GM23248 (cell line): Measurements from ENCODE around the gene POLN. TPM values are rescaled to one million over a fixed set of nuclear protein-coding genes. Genes with fewer than 3 reads are reported as not detected.

Experiments
- DNase-seq: peaks from one replicate; pipeline ENCODE4 v3.0.0-alpha.2; 2015
- H2AFZ ChIP-seq: fragments of 200-600 bp; sonication (generic); 2 replicates; pipeline ENCODE4 v1.6.1; 2016; ENCODE audit warnings: antibody characterized with exemption
- H3F3A ChIP-seq: fragments of 200-600 bp; sonication (generic); 2 replicates; pipeline ENCODE4 v1.6.1; 2016; ENCODE audit warnings: mild to moderate bottlenecking, antibody characterized with exemption, mixed run types; ENCODE audit not compliant: insufficient read depth
- H3K27ac ChIP-seq: fragments of 200-600 bp; sonication (generic); 2 replicates; pipeline ENCODE4 v1.5.1; 2016; ENCODE audit warnings: mild to moderate bottlenecking
- H3K27me3 ChIP-seq: fragments of 200-600 bp; sonication (generic); replicated peaks from 2 replicates; pipeline ENCODE4 v1.6.1; 2016; ENCODE audit warnings: mild to moderate bottlenecking; ENCODE audit not compliant: insufficient read depth
- H3K36me3 ChIP-seq: fragments of 200-600 bp; sonication (generic); 2 replicates; pipeline ENCODE4 v1.6.1; 2016; ENCODE audit warnings: low read depth, mild to moderate bottlenecking
- H3K4me1 ChIP-seq: fragments of 200-600 bp; sonication (generic); 2 replicates; pipeline ENCODE4 v1.6.1; 2016; ENCODE audit warnings: mild to moderate bottlenecking; ENCODE audit not compliant: insufficient read depth
- H3K4me2 ChIP-seq: fragments of 200-600 bp; sonication (generic); one replicate; pipeline ENCODE4 v1.6.1; 2016; ENCODE audit warnings: mild to moderate bottlenecking; ENCODE audit not compliant: unreplicated experiment
- H3K4me3 ChIP-seq: fragments of 200-600 bp; sonication (generic); 2 replicates; pipeline ENCODE4 v1.5.1; 2016; ENCODE audit warnings: mild to moderate bottlenecking
- H3K79me2 ChIP-seq: fragments of 200-600 bp; sonication (generic); 2 replicates; pipeline ENCODE4 v1.6.1; 2016; ENCODE audit warnings: mild to moderate bottlenecking; ENCODE audit not compliant: insufficient read depth
- H3K9ac ChIP-seq: fragments of 200-600 bp; sonication (generic); 2 replicates; pipeline ENCODE4 v1.6.1; 2016; ENCODE audit warnings: mild to moderate bottlenecking
- H3K9me2 ChIP-seq: fragments of 200-600 bp; sonication (generic); 2 replicates; pipeline ENCODE4 v1.6.1; 2016; ENCODE audit warnings: mixed run types, mild to moderate bottlenecking, moderate library complexity; ENCODE audit not compliant: insufficient read depth
- H3K9me3 ChIP-seq: fragments of 200-600 bp; sonication (generic); one replicate; pipeline ENCODE4 v1.6.1; 2017; ENCODE audit warnings: low read depth
- H4K20me1 ChIP-seq: fragments of 200-600 bp; sonication (generic); 2 replicates; pipeline ENCODE4 v1.6.0; 2016; ENCODE audit not compliant: insufficient read depth
- EZH2 ChIP-seq: fragments of 200-600 bp; sonication (generic); IDR thresholded peaks from 2 replicates; pipeline ENCODE4 v1.6.1; 2018; ENCODE audit warnings: antibody characterized with exemption, mild to moderate bottlenecking; ENCODE audit not compliant: insufficient read depth, poor library complexity, severe bottlenecking
- EZH2phosphoT487 ChIP-seq: fragments of 200-600 bp; sonication (generic); IDR thresholded peaks from 2 replicates; pipeline ENCODE4 v1.6.1; 2018; ENCODE audit warnings: antibody characterized with exemption, moderate library complexity, mild to moderate bottlenecking, low read depth; ENCODE audit not compliant: insufficient read depth
- WGBS, 2 experiments: methylation state at CpG; one replicate each; pipeline ENCODE4 v1.1.6; 2015 to 2017; ENCODE audit warnings: low lambda C conversion rate in 2 of 2, low coverage in 1 of 2; ENCODE audit errors: missing lambda C conversion rate in 2 of 2; 5-methylcytosine and 5-hydroxymethylcytosine counted together
- in situ Hi-C: fragments of 300-500 bp; cut with MboI; formaldehyde crosslinking; loops from 2 replicates; pipeline ENCODE4 v1.15.0; 2020
- polyA plus RNA-seq: library from polyadenylated mRNA; unstranded; fragments of >200 nt; fragmentation: Nextera tagmentation; extraction: Ambion mirVana; gene quantifications from 2 replicates; pipeline ENCODE4 v1.2.1, GENCODE V29; 2016
- total RNA-seq: library from RNA; depleted of rRNA; stranded (reverse); fragments of >200 nt; shearing (Covaris generic); gene quantifications from 2 replicates; pipeline ENCODE4 v1.2.3, GENCODE V29; 2014

Gene POLN
- total and polyA plus RNA-seq, 2 experiments from 2014 or later, result 1.6 to 3.9 TPM

- Histone ChIP-seq H3K9ac (no peak overlapping the region), H3K36me3 (no peaks in the 10 kb centered on the region), H3K79me2 (no peaks in the 10 kb centered on the region), H3F3A (no peaks in the 10 kb centered on the region), H3K4me2 (no peak overlapping the region), H3K9me3 (no peaks in the 10 kb centered on the region), H3K27me3 (no peaks in the 10 kb centered on the region), H3K4me1 (no peaks in the 10 kb centered on the region), H3K4me3 (no peak overlapping the region), H4K20me1 (no peaks in the 10 kb centered on the region), H3K27ac (no peak overlapping the region), H2AFZ (no peak overlapping the region), H3K9me2 (no peaks in the 10 kb centered on the region)
- TF ChIP-seq EZH2 (no peak), EZH2phosphoT487 (no peak)
- in situ Hi-C loops, result no loop called here
- WGBS, 2 experiments, result 84 to 86% methylated on average over 9 of the region's 9 CpGs
- DNase-seq, result no peak
These were observed 65.8 kb downstream of the POLN start for GRCh38 chr4:2175990-2176698.

- Histone ChIP-seq H3K9me3 (no peaks in the 10 kb centered on the region), H3K27me3 (no peaks in the 10 kb centered on the region), H4K20me1 (no peaks in the 10 kb centered on the region), H3K4me3 (no peak overlapping the region), H3K4me2 (no peak overlapping the region), H3K27ac (no peak overlapping the region), H3K79me2 (no peaks in the 10 kb centered on the region), H3K36me3 (no peaks in the 10 kb centered on the region), H3K9me2 (no peaks in the 10 kb centered on the region), H2AFZ (no peak overlapping the region), H3K9ac (no peak overlapping the region), H3K4me1 (no peaks in the 10 kb centered on the region), H3F3A (no peaks in the 10 kb centered on the region)
- TF ChIP-seq EZH2phosphoT487 (no peak), EZH2 (no peak)
- 85 to 92% methylated on average over 6 of the region's 6 CpGs for WGBS, 2 experiments
- no peak for DNase-seq
- in situ Hi-C loops, result no loop called here
These were observed 67.9 kb downstream of the POLN start for GRCh38 chr4:2174061-2174460.

DNA sequence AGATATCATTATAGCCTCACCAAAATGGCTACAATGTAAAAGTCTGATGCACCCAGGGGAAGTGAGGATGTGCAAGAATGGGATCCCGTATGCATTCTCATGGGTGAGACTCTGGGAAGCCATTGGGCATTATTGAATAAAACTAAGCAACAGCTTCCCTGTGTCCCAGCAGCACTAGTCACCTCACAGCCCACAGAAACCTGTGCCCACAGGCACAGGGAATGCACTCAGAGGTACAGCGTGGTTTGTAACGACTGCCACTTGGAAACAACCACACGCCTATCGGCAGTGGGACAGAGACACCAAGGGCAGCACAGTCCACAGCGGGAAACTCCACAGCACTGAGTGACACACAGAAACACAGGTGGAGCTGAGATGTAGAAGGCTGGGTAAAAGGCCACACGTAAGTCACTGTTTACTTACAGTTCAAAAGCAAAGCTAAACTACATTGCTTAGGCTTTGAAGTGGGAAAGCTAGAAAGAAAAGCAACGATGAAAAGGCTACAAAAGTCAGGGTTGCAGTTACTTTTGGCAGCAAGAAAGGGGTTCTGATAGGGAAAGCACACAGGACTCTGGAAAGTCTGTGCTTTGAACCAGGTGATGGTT is 69.2 kb downstream of the POLN start:
- in situ Hi-C loops, result no loop called here
- Histone ChIP-seq H3K9ac (no peak overlapping the region), H3K4me3 (no peak overlapping the region), H3K79me2 (no peaks in the 10 kb centered on the region), H3K9me3 (no peaks in the 10 kb centered on the region), H3K9me2 (no peaks in the 10 kb centered on the region), H3K27ac (no peak overlapping the region), H3K27me3 (no peaks in the 10 kb centered on the region), H2AFZ (no peak overlapping the region), H3K4me2 (no peak overlapping the region), H3K4me1 (no peaks in the 10 kb centered on the region), H4K20me1 (no peaks in the 10 kb centered on the region), H3F3A (no peaks in the 10 kb centered on the region), H3K36me3 (no peaks in the 10 kb centered on the region)
- TF ChIP-seq EZH2, result no peak
- no peak for TF ChIP-seq EZH2phosphoT487
- WGBS, 2 experiments, result 88 to 93% methylated on average over 8 of the region's 8 CpGs
- no peak for DNase-seq

DNA sequence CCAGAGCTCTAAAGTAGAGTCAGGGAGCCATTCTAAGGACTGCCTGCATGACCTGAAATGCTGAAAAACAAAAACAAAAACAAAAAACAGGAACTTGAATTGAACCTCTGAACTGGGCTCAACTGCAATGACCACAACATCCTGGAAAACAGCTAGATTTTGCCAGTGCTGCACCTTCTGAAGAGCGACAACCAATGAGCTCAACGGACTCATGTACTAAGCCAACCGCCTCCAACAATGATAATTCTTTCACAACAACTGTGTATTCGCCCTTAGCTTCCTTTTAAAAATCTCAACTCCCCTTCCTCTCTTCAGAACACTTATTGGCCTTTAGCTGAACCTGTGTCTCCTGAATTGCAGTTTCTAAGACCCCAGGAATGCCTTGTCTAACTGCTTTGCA is 69.8 kb downstream of the POLN start:
- Histone ChIP-seq H3K4me3 (no peak overlapping the region), H3K9me3 (no peaks in the 10 kb centered on the region), H3K9me2 (no peaks in the 10 kb centered on the region), H3F3A (no peaks in the 10 kb centered on the region), H3K27me3 (no peaks in the 10 kb centered on the region), H2AFZ (no peak overlapping the region), H3K27ac (no peak overlapping the region), H3K9ac (no peak overlapping the region), H3K4me2 (no peak overlapping the region), H3K36me3 (no peaks in the 10 kb centered on the region), H3K4me1 (no peaks in the 10 kb centered on the region), H3K79me2 (no peaks in the 10 kb centered on the region), H4K20me1 (no peaks in the 10 kb centered on the region)
- WGBS, 2 experiments, result 83 to 87% methylated on average over 4 of the region's 4 CpGs
- in situ Hi-C loops, result no loop called here
- no peak for TF ChIP-seq EZH2phosphoT487
- no peak for TF ChIP-seq EZH2
- no peak for DNase-seq
